ENCODE data around the gene QKI. TPM values are rescaled to one million over a fixed set of nuclear protein-coding genes. Genes with fewer than 3 reads are reported as not detected.

The QKI gene
- total RNA-seq, 2 experiments from 2014 or later = 61.7 to 74.7 TPM

DNA sequence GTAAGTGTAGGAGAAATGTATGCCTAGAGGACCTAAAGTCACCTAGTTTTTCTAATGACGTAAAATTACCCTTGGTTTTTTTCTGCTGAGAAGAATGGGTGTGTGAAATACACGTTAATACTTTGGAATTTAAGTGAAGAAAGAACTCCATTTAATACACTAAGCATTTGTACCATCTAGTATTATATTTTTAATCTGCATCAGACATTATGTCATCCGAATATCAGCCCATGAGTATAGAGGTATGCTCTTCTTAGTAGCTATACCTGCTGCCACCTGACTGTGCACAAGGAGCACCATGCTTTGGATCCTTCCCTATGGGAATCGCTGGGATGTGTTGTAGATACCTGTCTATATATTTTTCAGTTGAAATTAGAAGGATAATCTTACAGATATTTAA lies 106.4 kb downstream of the QKI start:
- no peaks in the 10 kb centered on the region for H3K9me3 Mint-ChIP-seq
- CTCF ChIA-PET = no interaction called here
- H3K27ac Mint-ChIP-seq = no peak overlapping the region
- POLR2A ChIA-PET = no interaction called here
- H3K4me3 Mint-ChIP-seq = no peak overlapping the region
- no peaks in the 10 kb centered on the region for H3K27me3 Mint-ChIP-seq
- peaks cover 2% of the 10 kb centered on the region for H3K36me3 Mint-ChIP-seq (ENCODE audit: low read depth)
- no peak for DNase-seq
- peaks cover 3% of the 10 kb centered on the region for H3K4me1 Mint-ChIP-seq

DNA sequence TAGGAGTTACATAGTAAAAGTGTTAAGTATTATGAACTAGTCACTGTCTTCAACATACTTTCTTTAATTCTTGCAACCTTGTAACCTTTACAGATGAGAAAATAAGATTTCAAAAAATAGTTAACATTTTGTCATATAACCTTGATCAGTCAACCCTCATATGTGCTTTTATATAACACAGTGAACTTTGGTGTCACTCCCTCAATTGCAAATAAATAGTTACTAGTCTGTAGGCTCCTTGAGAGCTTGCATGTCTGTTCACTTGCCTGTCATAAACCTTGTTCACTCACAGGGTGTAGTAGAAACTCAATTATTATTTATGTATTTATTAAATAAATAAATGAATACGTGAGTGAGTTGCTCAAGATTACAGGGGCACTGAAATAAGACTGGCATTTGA lies 107.5 kb downstream of the QKI start:
- H3K27me3 Mint-ChIP-seq = no peaks in the 10 kb centered on the region
- ChIA-PET POLR2A (no interaction called here), CTCF (no interaction called here)
- peaks cover 3% of the 10 kb centered on the region for H3K4me1 Mint-ChIP-seq
- no peaks in the 10 kb centered on the region for H3K9me3 Mint-ChIP-seq
- H3K36me3 Mint-ChIP-seq (ENCODE audit: low read depth) = peaks cover under 1% of the 10 kb centered on the region
- H3K4me3 Mint-ChIP-seq = no peak overlapping the region
- DNase-seq = no peak
- H3K27ac Mint-ChIP-seq = no peak overlapping the region

- H3K27me3 Mint-ChIP-seq = no peaks in the 10 kb centered on the region
- no peak overlapping the region for H3K4me3 Mint-ChIP-seq
- POLR2A ChIA-PET = no interaction called here
- CTCF ChIA-PET = interaction anchor here (1.2 kb wide), 1 partner anchor 9 kb away, joined by 3 read pairs; no protein-coding TSS in a partner anchor
- H3K36me3 Mint-ChIP-seq (ENCODE audit: low read depth) = no peaks in the 10 kb centered on the region
- no peak for DNase-seq
- H3K27ac Mint-ChIP-seq = no peak overlapping the region
- H3K9me3 Mint-ChIP-seq = no peaks in the 10 kb centered on the region
- no peaks in the 10 kb centered on the region for H3K4me1 Mint-ChIP-seq
Observed at GRCh38 chr6:163525926-163526325, 111.4 kb downstream of the QKI start.

DNA sequence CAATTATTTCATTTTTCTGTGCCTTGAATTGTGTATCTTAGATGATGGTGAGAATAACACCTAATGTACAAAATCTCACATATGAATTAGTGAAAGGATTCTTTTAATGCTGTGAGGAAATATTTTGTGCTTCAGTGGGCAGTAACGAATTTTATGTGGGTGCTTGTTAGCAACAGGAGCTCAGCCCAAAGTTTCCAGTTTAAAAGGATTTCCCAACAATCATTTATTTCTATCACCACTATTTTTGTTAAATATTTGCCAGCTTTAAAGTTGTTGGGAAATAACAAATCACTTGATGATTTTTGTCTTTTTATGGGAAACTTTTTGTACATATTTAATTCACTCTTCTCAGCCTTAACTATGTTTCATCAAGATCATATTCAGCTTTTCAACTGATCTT lies 111.8 kb downstream of the QKI start:
- ChIA-PET CTCF (interaction anchor here (1.2 kb wide), 1 partner anchor 9 kb away, joined by 3 read pairs; no protein-coding TSS in a partner anchor), POLR2A (no interaction called here)
- no peak overlapping the region for H3K27ac Mint-ChIP-seq
- no peaks in the 10 kb centered on the region for H3K36me3 Mint-ChIP-seq (ENCODE audit: low read depth)
- H3K27me3 Mint-ChIP-seq = no peaks in the 10 kb centered on the region
- H3K9me3 Mint-ChIP-seq = no peaks in the 10 kb centered on the region
- H3K4me1 Mint-ChIP-seq = no peaks in the 10 kb centered on the region
- H3K4me3 Mint-ChIP-seq = no peak overlapping the region
- no peak for DNase-seq

DNA sequence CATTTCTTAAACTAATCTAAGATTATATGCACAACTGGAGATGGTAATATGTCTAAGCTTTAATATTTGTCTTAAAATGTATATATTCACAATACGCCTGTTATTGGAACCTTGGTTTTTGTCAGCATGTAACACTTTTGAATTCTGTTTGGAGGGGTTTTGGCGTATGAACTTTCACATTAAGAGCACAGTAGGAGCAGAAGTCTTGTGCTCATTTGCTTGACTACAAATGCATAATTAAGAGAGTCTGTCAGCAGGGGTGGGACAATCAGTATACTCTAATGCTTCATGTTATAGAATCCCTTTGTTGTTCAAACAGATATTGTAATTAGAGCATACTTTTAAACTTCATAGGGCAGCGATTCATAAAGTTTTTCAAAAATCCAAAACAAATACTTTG lies 112.8 kb downstream of the QKI start:
- no peaks in the 10 kb centered on the region for H3K9me3 Mint-ChIP-seq
- no peak overlapping the region for H3K4me3 Mint-ChIP-seq
- H3K27me3 Mint-ChIP-seq = no peaks in the 10 kb centered on the region
- H3K27ac Mint-ChIP-seq = no peak overlapping the region
- no peak for DNase-seq
- ChIA-PET POLR2A (no interaction called here), CTCF (interaction anchor here (1.2 kb wide), 1 partner anchor 10 kb away, joined by 3 read pairs; no protein-coding TSS in a partner anchor)
- no peaks in the 10 kb centered on the region for H3K4me1 Mint-ChIP-seq
- H3K36me3 Mint-ChIP-seq (ENCODE audit: low read depth) = no peaks in the 10 kb centered on the region

DNA sequence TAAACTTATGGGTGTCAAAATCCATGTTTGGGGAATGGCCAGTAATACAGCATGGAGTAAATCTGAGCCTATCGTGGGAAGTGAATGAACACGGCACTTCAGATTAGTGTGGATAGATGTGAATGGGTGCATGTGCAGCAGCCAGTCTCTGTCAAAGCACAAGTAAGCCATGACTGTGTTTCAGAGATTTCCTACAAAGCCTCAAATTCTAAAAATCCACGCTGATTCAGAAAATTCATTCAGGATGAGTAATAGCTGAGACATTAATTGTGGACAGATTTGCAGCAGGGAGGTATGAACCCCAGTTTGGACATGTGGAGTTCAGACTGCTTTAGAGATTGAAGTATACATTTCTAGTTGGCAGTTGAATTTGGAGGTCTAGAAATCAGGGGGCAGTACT lies 115.1 kb downstream of the QKI start:
- H3K27me3 Mint-ChIP-seq = no peaks in the 10 kb centered on the region
- ChIA-PET POLR2A (no interaction called here), CTCF (interaction anchor here (0.6 to 1.6 kb wide), 4 partner anchors 13 to 114 kb away, joined by 3 to 4 read pairs (median 3); no protein-coding TSS in a partner anchor)
- no peak for DNase-seq
- no peaks in the 10 kb centered on the region for H3K9me3 Mint-ChIP-seq
- no peaks in the 10 kb centered on the region for H3K4me1 Mint-ChIP-seq
- H3K27ac Mint-ChIP-seq = no peak overlapping the region
- H3K4me3 Mint-ChIP-seq = no peak overlapping the region
- H3K36me3 Mint-ChIP-seq (ENCODE audit: low read depth) = peaks cover 2% of the 10 kb centered on the region

GRCh38 chr6:163530406-163530805 lies 115.9 kb downstream of the QKI start:
- no peak overlapping the region for H3K4me3 Mint-ChIP-seq
- no peaks in the 10 kb centered on the region for H3K4me1 Mint-ChIP-seq
- peaks cover 2% of the 10 kb centered on the region for H3K36me3 Mint-ChIP-seq (ENCODE audit: low read depth)
- DNase-seq = no peak
- no peaks in the 10 kb centered on the region for H3K9me3 Mint-ChIP-seq
- no peak overlapping the region for H3K27ac Mint-ChIP-seq
- no peaks in the 10 kb centered on the region for H3K27me3 Mint-ChIP-seq
- POLR2A ChIA-PET = no interaction called here
- CTCF ChIA-PET = interaction anchor here (1.0 kb wide), 1 partner anchor 14 kb away, joined by 4 read pairs; no protein-coding TSS in a partner anchor

DNA sequence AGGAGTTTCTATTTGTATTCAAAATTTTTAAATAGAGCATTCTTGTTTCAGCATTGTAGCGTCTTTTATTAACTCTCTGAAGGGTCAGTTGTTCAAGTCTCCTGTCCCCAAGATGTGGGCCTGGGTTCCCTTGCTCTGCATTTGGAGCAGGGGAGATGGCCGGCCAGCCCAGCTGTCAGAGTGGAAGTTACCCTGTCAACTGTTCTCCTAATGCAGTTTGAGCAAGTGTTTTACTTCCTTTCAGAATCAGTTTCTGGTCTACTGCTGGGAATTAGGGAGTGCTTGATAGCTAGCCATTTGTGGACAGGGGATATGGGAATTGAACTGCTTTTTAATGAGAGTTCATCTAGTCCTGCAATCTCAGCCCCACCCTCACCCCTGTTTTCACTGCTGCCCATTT lies 116.6 kb downstream of the QKI start:
- Mint-ChIP-seq H3K4me3 (no peak overlapping the region), H3K27ac (no peak overlapping the region), H3K4me1 (no peaks in the 10 kb centered on the region), H3K9me3 (no peaks in the 10 kb centered on the region), H3K27me3 (no peaks in the 10 kb centered on the region), H3K36me3 (ENCODE audit: low read depth) (peaks cover 2% of the 10 kb centered on the region)
- CTCF ChIA-PET = no interaction called here
- DNase-seq = no peak
- POLR2A ChIA-PET = no interaction called here

- ChIA-PET POLR2A (no interaction called here), CTCF (interaction anchor here (0.9 kb wide), 1 partner anchor 10 kb away, joined by 3 read pairs; no protein-coding TSS in a partner anchor)
- Mint-ChIP-seq H3K27ac (no peak overlapping the region), H3K36me3 (ENCODE audit: low read depth) (peaks cover 7% of the 10 kb centered on the region), H3K4me1 (no peaks in the 10 kb centered on the region), H3K4me3 (no peak overlapping the region), H3K9me3 (no peaks in the 10 kb centered on the region), H3K27me3 (no peaks in the 10 kb centered on the region)
- DNase-seq = no peak
Observed at GRCh38 chr6:163532526-163533078, 118.1 kb downstream of the QKI start.

DNA sequence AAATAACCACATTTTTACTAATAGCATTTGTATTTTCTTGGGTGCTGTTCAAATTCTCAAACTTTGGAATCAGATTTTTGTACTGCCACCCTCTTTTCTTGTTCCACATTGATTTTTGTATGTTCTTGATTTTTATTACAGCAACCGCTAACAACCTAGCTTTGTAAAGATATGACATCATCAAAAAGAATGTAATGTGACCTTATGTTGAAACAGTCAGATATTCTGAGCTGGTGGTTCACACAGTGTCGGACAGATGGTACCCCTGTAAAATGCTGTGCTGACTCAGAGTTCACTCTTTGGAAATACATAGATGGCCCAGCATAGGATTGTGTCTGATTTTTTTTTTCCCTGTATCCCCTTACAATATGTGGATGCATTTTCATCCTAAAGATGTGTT lies 118.9 kb downstream of the QKI start:
- no peak for DNase-seq
- ChIA-PET POLR2A (no interaction called here), CTCF (no interaction called here)
- peaks cover 9% of the 10 kb centered on the region for H3K36me3 Mint-ChIP-seq (ENCODE audit: low read depth)
- no peaks in the 10 kb centered on the region for H3K9me3 Mint-ChIP-seq
- no peak overlapping the region for H3K27ac Mint-ChIP-seq
- no peaks in the 10 kb centered on the region for H3K27me3 Mint-ChIP-seq
- H3K4me3 Mint-ChIP-seq = no peak overlapping the region
- no peaks in the 10 kb centered on the region for H3K4me1 Mint-ChIP-seq

- Mint-ChIP-seq H3K9me3 (no peaks in the 10 kb centered on the region), H3K27me3 (no peaks in the 10 kb centered on the region), H3K4me1 (no peaks in the 10 kb centered on the region), H3K27ac (no peak overlapping the region), H3K4me3 (no peak overlapping the region), H3K36me3 (ENCODE audit: low read depth) (peaks cover 12% of the 10 kb centered on the region)
- ChIA-PET CTCF (no interaction called here), POLR2A (no interaction called here)
- no peak for DNase-seq
Observed at GRCh38 chr6:163536770-163537169, 122.3 kb downstream of the QKI start.

- Mint-ChIP-seq H3K4me3 (no peak overlapping the region), H3K4me1 (no peaks in the 10 kb centered on the region), H3K27me3 (no peaks in the 10 kb centered on the region), H3K9me3 (no peaks in the 10 kb centered on the region), H3K36me3 (ENCODE audit: low read depth) (peaks cover 12% of the 10 kb centered on the region), H3K27ac (no peak overlapping the region)
- no peak for DNase-seq
- ChIA-PET POLR2A (no interaction called here), CTCF (interaction anchor here (1.4 kb wide), 1 partner anchor 16 kb away, joined by 4 read pairs; no protein-coding TSS in a partner anchor)
Observed at GRCh38 chr6:163538331-163538730, 123.8 kb downstream of the QKI start.

GRCh38 chr6:163539101-163539762 lies 124.7 kb downstream of the QKI start:
- H3K27me3 Mint-ChIP-seq = no peaks in the 10 kb centered on the region
- POLR2A ChIA-PET = no interaction called here
- H3K27ac Mint-ChIP-seq = no peak overlapping the region
- no peak overlapping the region for H3K4me3 Mint-ChIP-seq
- no peaks in the 10 kb centered on the region for H3K4me1 Mint-ChIP-seq
- CTCF ChIA-PET = no interaction called here
- peaks cover 12% of the 10 kb centered on the region for H3K36me3 Mint-ChIP-seq (ENCODE audit: low read depth)
- H3K9me3 Mint-ChIP-seq = no peaks in the 10 kb centered on the region
- no peak for DNase-seq

GRCh38 chr6:163543321-163543720 lies 128.8 kb downstream of the QKI start:
- POLR2A ChIA-PET = no interaction called here
- Mint-ChIP-seq H3K9me3 (no peaks in the 10 kb centered on the region), H3K27ac (no peak overlapping the region), H3K4me3 (no peak overlapping the region), H3K4me1 (no peaks in the 10 kb centered on the region), H3K27me3 (no peaks in the 10 kb centered on the region), H3K36me3 (ENCODE audit: low read depth) (peaks cover 4% of the 10 kb centered on the region)
- no peak for DNase-seq
- CTCF ChIA-PET = no interaction called here
